Esophagus muscularis mucosa (tissue), 3 donors: ENCODE results near the gene TRAFD1.

Source experiments
- EP300 ChIP-seq: sonication (generic); formaldehyde crosslinking; IDR thresholded peaks from one replicate; pipeline ENCODE4 v1.6.1; 2017; ENCODE audit warnings: antibody characterized with exemption
- TF ChIP-seq, protein P1 (sequence below), 3 experiments: fragments of 200-600 bp in 2 of 3; fragments of 450-650 bp in 1 of 3; sonication (generic) in 2 of 3; IDR thresholded peaks; one replicate each; pipeline ENCODE4 v1.5.1; 2017 to 2019; ENCODE audit warnings: antibody characterized with exemption in 3 of 3, mild to moderate bottlenecking in 2 of 3, moderate library complexity in 1 of 3

DNA sequence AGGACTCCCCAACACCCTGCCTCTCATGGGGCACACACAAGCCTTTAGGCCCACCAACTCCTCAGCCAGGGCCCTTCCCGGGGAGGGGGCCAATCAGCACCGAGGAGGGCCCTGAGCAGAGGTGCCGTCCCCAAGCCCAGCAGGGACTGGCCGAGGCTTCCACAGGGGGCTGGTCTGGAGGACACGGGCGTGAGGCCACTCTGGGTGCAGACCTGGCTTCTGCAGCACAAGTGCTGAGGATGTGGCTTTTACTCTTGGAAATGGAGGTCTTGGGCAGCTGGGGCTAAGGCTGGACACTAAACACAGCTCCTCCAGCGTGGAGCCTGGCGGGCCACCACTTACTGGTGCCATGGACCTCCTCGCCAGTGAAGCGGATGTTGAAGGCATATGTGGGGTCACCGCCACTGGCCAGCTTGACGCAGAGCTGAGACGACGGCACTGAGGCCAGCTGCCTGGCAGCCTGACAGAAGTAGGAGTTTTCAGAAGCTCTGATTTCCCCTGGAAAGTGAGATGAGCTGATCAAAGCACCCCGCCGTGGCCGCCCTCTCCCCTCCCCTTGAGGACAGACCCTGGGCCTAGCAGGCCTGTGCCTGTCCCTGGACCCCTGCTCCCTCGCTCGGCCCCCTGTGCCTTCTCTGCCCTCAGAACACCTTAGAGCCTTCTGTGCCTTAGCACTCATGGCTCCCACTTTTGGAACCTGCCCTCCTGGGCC, 44.0 kb downstream of the TRAFD1 start:
- no peak for TF ChIP-seq EP300
- TF ChIP-seq, protein P1, sequence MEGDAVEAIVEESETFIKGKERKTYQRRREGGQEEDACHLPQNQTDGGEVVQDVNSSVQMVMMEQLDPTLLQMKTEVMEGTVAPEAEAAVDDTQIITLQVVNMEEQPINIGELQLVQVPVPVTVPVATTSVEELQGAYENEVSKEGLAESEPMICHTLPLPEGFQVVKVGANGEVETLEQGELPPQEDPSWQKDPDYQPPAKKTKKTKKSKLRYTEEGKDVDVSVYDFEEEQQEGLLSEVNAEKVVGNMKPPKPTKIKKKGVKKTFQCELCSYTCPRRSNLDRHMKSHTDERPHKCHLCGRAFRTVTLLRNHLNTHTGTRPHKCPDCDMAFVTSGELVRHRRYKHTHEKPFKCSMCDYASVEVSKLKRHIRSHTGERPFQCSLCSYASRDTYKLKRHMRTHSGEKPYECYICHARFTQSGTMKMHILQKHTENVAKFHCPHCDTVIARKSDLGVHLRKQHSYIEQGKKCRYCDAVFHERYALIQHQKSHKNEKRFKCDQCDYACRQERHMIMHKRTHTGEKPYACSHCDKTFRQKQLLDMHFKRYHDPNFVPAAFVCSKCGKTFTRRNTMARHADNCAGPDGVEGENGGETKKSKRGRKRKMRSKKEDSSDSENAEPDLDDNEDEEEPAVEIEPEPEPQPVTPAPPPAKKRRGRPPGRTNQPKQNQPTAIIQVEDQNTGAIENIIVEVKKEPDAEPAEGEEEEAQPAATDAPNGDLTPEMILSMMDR (IDR thresholded peaks at IDR 0.05), result no peak
